A172 (cell line): ENCODE results near the gene DOCK6. TPM values are rescaled to one million over a fixed set of nuclear protein-coding genes. Genes with fewer than 3 reads are reported as not detected.
A peak's percentile ranks its signal among the peaks of the same experiment; 100 is the strongest.

ENCODE experiments used
- DNase-seq: peaks from one replicate; pipeline ENCODE4 v3.0.0-alpha.2; 2015; ENCODE audit warnings: low spot score
- total RNA-seq: library from RNA; depleted of rRNA; stranded (reverse); fragments of >200 nt; shearing (Covaris generic); gene quantifications from 2 replicates; pipeline ENCODE4 v1.2.3, GENCODE V29; 2014

DOCK6 gene
- total RNA-seq, 1 experiment from 2014 or later = 4.4 TPM

DNA sequence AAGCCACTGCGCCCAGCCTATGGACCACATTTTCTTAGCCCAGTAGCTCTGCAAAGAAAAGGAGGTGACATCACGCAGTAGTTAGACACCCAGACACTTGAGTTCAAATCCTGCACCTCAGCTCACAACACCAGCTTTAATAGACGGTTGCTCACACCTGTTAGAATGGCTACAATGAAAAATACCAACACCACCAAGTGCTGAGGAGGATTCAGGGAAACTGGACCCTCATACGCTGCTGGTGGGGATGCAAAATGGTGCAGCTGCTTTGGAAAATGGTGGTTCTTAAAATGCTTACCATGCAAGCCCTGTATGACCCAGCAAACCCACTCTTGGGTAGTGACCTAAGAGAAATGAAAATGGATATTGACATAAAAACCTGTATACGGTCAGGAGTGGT lies 11.7 kb upstream of the DOCK6 start:
- no peak for DNase-seq

GRCh38 chr19:11273296-11273695 lies 11.0 kb upstream of the DOCK6 start:
- DNase-seq = peak; percentile 46

GRCh38 chr19:11269408-11269807 lies 7.1 kb upstream of the DOCK6 start:
- DNase-seq = no peak

- peak; percentile 69 for DNase-seq
Observed at GRCh38 chr19:11268783-11269267, 6.5 kb upstream of the DOCK6 start.

DNA sequence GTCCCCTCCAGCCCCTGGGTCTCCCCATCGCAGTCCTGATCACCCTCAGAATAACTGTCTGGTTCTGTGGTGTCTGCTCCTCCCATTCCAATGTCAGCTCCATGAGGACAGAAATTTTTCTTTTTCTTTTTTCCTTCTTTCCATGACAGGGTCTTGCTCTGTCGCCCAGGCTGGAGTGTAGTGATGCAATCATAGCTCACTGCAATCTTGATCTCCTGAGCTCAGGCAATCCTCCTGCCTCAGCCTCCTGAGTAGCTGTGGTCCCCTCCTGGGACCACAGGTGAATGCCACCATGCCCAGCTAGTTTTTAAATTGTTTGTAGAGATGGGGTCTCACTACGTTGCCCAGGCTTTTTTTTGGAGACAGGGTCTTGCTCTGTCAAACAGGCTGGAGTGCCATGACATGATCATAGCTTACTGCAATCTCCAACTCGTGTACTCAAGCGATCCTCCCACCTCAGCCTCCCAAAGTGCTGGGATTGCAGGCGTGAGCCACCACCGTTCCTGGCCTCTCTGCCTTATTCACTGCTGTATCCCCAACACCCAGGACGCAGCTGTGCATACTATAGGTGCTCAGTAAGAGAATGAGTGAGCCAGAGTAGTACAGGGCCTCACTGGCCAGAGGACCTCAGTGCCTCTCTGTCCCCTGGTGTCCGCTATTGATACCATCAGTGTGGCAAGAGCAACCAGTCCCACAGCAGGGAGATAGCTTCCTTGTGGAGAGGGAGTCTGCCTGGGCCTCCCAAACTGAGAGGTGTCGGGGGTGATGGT lies 5.2 kb upstream of the DOCK6 start:
- DNase-seq = no peak

- peak; percentile 83 for DNase-seq
Observed at GRCh38 chr19:11265785-11266236, 3.5 kb upstream of the DOCK6 start.

DNA sequence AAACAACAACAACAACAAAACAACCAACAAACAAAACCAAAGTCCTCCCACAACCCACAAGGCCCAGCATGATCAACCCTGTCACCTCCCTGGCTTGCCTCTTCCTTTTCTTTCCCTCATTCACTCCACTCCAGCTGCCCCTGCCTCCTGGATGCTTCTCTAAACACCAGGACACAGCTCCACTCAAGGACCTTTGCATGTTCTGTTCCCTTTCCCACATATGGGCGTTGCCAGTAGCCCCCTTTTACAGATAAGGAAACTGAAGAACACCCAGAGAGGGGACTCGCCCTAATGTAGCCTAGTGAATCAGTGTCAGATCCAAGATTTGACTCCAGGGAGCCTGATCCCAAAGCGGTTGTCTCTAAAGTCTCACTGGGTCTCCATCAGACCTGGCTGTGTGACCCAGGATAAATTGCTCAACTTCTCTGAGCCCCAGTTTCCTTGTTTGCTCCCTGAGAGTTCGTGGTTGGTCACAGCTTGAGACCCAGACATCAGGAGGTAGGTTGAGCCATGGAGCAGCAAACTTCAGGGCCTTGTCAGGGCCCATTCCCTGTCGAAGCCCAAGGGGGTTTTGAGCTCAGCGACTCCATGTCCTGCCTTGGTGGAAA lies 3.0 kb upstream of the DOCK6 start:
- no peak for DNase-seq

- DNase-seq = peak; percentile 76
Observed at GRCh38 chr19:11264452-11265176, 2.3 kb upstream of the DOCK6 start.

DNA sequence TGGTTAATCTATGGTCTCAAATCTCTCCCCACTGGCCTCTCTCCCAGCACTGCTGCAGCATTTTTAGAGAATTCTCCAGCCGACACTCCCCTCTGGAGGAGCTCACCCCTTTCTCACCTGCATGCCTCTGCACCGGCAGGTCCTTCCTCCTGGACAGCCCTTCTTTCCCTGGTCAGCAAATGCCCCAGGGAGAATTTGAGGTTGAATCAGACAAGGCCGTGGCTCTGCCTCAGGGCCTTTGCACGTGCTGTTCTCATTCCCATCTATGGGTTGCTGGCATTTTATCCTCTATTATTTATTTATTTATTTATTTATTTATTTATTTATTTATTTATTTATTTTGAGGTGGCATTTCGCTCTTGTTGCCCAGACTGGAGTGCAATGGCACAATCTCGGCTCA lies 1.4 kb upstream of the DOCK6 start:
- no peak for DNase-seq

GRCh38 chr19:11261431-11261970 lies 823 bp downstream of the DOCK6 start:
- DNase-seq = no peak

- DNase-seq = no peak
Observed at GRCh38 chr19:11260996-11261395, 1.3 kb downstream of the DOCK6 start.

- no peak for DNase-seq
Observed at GRCh38 chr19:11257846-11258380, 4.4 kb downstream of the DOCK6 start.

- no peak for DNase-seq
Observed at GRCh38 chr19:11256189-11256588, 6.1 kb downstream of the DOCK6 start.

GRCh38 chr19:11254666-11255065 lies 7.7 kb downstream of the DOCK6 start:
- DNase-seq = no peak

DNA sequence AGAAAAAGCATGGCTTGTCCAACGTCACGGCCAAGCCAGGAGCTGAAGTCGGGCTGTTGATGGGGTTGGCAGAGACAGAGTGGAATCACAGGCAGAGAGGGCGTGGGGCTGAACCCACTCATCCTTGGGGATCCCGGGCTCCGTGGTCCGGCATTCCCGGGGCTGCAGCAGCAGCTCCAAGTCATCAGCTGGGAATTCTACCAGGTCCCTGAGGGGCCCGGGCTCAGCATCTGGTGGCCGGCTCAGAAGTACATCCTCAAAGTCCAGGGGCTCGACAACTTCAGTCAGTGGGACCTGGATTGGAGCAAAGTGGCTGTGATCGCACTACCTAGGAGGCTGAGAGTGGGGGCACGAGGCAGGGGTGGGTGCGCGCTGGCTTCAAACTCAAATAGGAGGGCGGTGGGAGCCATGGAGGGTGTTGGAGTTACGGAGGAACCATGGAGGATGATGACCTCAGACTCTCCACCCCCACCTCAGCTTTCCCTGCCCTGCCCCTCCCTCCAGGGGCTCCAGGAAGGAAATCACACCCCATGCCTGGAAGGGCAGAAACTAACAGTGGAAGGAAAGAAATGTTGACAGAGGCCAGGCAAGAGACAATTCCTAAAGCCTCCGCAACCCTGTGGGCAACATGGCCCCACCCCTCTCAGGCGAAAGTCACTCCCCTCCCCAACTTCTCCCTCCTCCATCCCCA lies 9.5 kb downstream of the DOCK6 start:
- DNase-seq = no peak

GRCh38 chr19:11251650-11252314 lies 10.5 kb downstream of the DOCK6 start:
- DNase-seq = no peak

- DNase-seq = no peak
Observed at GRCh38 chr19:11251217-11251616, 11.1 kb downstream of the DOCK6 start.

DNA sequence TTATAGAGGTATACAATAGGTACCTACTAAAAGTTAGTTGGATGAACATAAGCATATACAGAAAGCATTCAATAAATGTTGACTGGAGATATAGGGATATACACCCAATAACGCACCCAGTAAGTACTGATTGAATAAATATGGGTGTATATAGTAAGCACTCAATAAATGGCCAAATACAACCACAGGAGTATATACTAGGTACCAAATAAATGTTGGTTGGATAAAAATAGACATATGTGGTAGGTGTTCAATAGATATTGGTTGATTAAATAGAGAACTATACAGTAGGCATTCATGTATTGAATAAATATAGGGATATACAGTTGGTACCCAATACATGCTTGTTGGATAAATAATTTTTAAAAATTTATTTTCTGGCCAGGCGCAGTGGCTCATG lies 13.5 kb downstream of the DOCK6 start:
- no peak for DNase-seq

GRCh38 chr19:11247934-11248333 lies 14.4 kb downstream of the DOCK6 start:
- DNase-seq = no peak

- DNase-seq = no peak
Observed at GRCh38 chr19:11247391-11247790, 14.9 kb downstream of the DOCK6 start.

- DNase-seq = no peak
Observed at GRCh38 chr19:11246941-11247340, 15.4 kb downstream of the DOCK6 start.
